ENCODE results near the gene PWWP2B. TPM values are rescaled to one million over a fixed set of nuclear protein-coding genes. Genes with fewer than 3 reads are reported as not detected.

Gene PWWP2B
- polyA plus RNA-seq, 10 donors = 5.1 to 10.6 (median 7.7) TPM

DNA sequence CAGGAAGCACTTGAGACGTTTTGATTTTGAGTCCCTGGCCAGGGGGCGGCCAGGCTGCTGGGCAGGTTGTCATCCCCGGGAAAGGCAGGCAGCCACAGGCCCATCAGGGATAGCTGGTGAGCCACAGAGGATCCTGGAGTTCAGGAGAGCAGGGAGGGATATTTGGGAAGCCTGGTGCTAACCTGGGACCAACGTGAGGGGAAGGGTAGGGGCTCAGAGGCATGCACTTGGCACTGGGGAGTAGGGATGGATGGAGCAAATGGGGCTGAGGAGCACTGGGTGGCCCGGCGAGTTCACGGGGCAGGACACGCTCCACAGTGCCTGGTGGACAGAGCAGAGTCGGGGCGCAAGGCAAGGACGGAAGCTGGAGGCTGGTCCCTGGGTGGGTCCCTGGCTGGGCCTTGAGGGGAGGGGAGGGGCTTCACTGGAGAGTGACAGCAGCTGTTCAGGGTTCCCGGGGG, 34.8 kb upstream of the PWWP2B start:
- no peak for DNase-seq

DNA sequence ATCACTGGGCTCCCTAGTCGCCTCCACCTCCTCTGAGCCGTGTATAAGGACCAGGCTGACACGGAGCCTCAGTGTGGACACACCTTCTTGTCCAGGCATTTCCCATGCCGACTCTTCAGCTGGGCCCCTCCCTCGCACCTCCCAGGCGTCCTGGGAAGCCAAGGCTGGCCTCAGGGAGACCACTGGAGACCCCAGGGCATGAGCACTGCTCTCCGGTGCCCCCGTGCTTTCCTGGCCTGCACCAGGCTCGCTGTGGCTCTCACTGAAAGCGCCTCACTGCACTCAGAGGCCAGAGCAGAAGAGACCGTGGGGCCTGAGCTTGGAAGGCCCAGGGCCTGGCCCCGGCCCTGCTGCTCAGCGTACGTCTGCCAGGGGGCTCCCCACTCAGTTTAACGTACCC, 33.6 kb upstream of the PWWP2B start:
- no peak for DNase-seq

DNA sequence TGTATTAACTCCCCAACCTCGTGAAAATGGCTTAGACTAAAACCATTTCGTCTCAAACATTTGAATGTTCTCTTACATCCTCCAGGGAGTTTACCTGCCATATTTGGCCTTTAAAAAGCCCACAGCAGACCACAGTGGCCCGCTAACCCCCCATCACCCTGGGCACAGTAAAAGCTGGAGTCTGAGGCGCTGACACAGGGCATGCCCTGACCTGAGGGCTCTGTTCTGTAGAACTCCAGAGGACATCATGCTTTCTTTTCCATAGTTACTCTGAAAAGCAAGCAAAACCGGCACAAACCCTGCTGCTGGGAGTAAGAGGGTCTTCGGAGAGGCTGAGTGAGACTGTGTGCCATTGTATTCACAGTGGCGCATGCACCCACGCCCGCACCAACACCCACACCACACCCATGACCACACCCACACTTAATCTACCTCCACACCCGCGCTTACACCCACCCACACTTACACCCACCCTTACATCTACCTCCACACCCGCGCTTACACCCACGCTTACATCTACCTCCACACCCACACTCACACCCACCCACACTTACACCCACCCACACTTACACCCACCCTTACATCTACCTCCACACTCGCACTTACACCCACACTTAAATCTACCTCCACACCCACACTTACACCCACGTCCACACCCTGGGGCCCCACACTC, 32.9 kb upstream of the PWWP2B start:
- DNase-seq = peak in 2 of 3 donors; percentile 14 to 41

DNA sequence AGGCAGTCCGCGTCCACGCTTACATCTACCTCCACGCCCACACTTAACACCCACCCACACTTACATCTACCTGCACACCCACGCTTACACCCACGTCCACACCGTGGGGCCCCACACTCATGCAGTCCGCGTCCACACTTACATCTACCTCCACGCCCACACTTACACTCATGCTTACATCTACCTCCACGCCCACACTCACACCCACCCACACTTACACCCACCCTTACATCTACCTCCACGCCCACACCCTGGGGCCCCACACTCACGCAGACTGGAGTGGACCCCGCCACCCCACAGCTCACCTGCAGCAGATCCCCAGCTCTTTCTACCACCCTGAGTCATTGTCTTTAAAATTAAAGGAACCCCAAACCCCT, 32.4 kb upstream of the PWWP2B start:
- no peak for DNase-seq

DNA sequence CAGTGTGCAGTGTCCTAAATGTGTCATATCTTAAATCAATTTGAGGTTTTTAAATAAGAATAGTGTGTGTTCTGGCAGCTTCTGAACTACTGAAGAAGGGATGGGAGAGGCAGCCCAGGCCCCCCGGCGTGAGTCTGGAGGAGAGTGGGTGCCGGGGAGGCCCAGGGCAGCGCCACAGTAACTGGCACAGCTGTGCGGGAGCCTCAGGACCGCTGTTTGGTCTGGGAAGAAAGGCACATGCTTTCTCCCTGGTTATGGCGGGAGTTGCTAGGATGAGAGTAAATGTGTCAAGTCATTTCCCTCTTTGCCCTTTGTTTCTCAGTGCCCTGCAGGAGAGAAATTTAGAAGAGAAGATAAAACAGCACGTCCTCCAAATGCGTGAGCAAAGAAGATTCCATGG, 31.9 kb upstream of the PWWP2B start:
- DNase-seq = no peak

DNA sequence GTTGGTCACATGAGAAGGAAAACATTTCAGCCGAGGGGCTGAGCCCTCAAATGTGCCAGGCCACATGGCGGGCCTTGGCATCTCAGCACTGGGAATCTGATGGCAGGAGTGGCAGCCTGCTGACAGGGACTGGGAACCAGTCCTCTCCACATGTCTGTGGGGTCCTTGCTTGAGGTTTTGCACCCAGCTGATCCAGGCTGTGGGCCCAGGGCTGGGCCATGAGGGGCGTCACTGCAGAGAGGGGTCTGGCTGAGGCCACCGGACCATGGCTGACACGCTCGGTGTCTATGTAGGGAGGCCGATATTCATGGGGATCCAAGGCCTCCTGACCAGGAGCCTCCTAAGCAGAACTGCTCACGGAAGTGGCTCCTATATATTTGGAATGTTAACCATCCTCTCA, 31.0 kb upstream of the PWWP2B start:
- DNase-seq = no peak

DNA sequence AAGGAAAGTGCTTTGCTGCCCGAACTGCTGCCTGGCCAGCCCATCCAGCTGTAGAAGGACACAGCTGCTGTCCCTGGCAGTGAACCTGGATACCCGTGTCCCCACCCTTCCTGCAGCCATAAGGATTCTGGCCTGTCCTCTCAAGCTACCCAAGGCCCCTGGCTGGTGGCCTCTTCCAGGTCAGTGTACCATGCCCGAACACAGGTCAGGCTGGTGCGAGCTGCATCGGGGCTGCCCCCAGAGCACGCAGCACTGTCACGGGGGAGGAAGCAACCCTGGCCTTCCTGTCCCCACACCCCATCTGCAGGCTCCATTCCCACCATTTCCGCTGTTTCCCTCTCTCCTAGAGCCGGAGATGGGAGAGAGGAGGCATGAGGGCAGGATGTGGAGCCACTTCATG, 30.5 kb upstream of the PWWP2B start:
- no peak for DNase-seq

DNA sequence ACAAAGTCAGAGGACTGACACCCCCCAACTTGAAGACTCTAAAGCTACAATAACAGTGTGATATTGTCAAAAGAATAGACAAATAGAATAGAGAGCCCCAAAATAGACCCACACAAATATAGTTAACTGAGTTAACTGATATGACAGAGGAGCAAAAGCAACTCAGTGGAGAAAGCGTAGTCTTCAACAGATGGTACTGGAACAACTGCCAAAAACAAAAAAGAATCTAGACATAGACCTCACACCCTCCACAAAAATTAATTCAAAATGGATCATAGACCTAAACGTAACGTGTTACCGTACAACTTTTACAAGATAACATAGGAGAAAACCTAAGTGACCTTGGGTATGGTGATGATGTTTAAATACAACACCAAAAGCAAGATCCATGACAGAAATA, 28.6 kb upstream of the PWWP2B start:
- no peak for DNase-seq

DNA sequence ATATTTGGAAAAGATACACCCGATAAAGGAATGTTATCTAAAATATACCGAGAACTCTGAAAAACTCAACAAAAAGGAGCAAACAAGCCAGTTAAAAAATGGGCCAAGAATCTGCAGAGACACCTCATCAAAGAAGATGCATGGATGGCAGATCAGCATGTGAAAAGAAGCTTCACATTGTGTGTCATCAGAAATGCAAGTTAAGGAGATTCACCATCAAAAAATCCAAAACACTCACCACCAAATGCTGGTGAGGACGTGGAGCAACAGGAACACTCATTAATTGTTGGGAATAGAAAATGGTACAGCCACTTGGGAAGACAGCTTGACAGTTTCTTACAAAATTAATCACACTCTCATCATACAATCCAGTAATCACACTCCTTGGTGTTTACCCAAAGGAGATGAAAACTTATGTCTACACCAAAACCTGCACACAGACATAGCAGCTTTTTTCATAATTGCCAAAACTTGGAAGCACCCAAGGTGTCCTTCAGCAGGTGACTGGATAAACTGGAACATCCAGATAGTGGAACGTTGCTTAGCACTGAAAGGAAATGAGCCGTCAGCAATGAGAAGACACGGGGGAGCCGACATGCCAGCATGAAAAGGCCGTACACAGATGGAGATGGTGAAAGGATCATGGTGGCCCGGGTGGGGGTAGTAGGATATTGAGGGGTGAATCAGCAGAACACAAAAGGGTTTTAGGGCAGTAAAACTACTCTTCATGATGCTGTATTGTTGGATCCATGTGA, 27.9 kb upstream of the PWWP2B start:
- peak in 1 of 3 donors; percentile 41 for DNase-seq

DNA sequence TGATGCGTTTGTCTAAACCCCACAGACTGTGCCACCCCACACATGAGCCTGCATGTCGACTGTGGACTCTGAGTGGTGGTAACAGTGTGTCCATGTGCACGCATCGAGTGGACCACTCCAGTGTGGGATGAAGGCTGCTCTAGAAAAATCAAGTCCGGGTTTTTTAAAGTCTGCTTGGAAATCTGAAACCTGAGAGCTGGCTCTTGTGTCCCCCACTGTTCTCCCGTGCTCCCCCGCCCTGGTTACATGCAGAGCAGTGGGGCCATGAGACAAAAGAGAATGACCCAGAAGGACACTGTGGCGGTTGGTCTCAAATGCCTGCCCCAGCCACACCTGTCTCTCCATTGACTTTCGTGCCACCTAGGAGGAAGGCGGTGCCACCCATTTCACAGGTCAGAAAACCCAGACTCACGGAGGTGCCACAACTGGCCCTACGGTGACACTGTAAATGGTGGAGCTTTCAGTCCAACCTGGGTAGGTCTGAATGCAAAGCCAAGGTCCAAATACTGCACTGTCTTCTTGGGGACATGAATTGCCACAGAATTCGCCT, 27.3 kb upstream of the PWWP2B start:
- no peak for DNase-seq

DNA sequence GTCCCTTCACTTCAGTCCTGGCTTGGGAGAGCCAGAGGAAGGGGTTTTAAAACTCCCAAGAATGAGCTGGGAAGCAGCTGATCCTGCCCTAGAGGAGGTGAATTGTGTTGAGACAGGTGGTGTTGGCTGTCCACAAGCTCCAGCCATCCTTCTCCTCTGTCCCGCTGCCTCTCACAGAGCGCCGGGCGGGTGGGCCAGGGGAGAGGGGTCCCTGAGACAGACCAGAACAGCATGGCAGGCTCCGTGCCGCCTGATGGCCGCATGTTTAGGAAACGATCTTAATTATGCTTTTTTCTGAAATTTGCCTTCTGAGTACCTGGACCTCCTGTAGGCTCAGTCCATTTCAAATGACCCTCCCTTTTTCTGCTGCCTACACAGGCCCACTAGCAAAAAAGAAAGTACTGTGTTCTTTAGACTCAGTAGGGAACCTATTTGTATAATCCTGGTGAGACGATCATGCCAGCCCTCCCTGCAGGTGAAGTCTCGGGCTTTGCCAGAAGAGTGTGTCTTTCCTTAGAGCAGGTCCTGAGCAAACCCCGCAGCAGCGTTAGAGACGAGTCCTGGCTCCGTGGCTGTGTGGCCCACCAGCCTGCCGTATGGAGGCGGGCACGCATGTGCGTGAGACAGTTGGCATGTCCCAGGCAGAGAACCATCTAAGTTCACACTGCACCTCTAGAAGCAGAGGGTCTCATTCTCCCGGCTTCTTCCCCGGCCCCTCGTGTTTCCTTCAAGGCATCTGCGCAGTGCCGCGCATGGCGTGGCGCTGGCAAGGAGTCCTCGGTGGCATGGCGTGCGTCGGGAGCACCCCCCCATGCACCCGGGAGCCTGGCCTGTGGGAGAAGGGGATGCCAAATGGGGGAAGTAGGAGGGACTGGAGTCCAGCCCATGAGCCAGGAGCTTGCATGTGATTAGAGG, 26.3 kb upstream of the PWWP2B start:
- DNase-seq = no peak

DNA sequence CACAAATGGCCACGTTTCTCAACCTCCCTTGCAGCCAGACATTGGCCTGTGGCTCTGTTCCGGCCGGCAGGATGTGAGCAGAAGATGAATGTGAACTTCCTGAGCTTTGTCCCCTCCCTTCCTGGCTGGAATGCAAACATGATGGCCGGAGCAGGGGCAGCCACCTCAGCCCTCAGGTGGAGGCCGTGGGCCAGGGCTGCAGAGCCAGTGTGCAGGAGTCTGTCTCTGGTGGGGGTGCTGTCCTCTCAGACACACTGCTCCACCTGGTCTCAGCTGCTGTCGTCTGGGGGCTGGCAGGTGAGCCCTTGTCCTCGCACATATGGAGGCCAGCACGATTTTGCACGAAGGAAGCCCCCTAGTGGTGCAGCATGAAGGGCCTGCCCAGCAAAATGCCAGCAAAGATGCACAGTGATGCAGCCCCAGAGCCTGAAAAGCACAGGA, 25.3 kb upstream of the PWWP2B start:
- no peak for DNase-seq

DNA sequence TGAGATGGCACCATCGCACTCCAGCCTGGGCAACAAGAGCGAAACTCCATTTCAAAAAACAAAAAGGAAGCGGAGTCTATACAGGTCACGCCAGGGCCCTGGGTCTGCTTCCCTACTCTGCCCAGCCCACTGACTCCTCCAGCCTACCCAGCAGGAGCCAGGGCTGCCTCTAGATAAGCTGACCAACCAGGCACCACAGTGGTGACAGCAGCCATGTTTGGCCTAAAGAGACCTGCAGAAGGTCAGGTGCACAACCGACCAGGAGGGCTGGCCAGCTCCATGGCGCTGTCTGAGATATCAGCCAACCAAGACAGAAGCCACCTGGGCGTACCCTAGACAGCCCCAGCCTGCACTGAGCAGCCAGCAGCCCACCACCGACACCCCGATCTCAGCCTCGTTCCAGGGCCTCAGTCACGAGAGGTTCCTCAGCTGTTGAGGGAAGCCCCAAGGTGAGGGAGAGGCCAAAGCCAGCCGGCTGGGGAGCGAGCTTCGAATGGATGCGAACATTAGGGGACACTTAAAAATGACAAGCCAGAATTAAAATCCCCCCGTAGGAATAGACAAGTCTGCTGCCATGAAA, 24.4 kb upstream of the PWWP2B start:
- DNase-seq = no peak

DNA sequence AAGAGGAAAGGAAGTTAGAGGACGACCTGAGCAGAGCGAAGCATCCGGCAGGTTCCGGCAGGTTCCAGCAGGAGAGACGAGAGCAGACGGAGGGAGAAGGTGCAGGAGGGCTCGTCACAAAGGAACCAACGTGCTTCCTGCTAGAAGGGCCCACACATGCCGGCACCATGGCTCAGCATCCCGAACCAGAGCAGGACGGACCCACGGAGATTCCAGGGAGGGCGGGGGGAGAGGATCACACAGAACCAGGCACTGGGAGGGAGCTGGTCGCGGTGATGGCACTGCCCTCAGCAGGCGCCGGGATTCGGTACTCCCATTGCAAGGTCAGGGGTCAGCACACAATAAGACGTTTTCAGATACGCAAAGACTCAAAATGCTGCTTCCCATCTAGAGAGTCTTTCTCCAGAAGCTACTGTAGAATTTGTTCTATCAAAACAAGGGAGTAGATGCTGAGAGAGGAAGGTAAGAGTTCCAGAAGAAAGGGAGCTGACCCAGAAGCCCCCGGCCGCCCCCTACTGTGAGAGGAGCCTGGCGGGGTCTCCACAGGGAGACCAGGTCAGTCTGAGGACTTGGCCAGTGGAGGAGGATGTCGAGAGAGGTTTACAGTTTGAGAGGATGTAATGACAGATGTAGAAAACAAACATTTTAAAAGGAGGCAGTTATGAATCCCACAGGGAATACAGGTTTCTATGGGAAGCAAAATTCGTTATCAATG, 23.6 kb upstream of the PWWP2B start:
- no peak for DNase-seq

DNA sequence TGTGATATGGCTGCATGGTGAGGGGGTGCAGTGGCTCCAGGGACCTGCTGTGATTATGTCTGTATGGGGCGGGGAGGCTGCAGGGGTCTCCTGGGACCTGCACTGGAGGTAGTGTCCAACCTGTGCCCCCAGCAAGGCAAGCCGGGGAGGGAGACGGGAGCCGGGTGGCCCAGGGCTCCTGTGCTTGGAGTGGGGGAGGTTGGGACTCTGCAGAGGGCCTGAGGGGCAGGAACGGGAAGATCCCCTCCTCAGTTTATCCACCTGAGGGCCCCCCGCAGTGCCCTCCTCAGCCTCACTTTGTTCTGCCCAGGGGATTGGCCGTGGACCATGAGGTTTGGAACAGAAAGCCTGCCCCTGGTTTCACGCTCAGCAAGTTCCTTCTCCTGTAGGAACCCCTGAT, 22.8 kb upstream of the PWWP2B start:
- DNase-seq = no peak

DNA sequence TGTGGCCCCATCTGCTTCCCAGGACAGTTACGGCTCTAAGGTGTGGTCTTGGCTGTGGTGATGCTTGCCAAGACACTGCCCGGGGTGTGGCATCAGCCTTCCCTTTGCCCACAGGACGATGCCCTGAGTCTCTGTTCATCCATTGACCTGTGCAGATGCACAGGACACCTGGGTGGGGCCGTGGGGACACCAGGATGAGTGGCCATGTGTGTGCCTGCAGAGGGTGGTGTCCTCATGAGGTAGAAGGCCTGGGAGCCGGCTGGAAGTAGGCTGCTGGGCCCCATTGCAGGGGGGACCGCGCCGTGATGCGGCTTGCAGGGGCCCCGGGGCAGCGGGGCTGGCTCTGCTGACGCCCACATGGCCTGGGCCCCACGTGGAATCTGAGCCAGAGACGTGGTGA, 22.4 kb upstream of the PWWP2B start:
- DNase-seq = no peak

DNA sequence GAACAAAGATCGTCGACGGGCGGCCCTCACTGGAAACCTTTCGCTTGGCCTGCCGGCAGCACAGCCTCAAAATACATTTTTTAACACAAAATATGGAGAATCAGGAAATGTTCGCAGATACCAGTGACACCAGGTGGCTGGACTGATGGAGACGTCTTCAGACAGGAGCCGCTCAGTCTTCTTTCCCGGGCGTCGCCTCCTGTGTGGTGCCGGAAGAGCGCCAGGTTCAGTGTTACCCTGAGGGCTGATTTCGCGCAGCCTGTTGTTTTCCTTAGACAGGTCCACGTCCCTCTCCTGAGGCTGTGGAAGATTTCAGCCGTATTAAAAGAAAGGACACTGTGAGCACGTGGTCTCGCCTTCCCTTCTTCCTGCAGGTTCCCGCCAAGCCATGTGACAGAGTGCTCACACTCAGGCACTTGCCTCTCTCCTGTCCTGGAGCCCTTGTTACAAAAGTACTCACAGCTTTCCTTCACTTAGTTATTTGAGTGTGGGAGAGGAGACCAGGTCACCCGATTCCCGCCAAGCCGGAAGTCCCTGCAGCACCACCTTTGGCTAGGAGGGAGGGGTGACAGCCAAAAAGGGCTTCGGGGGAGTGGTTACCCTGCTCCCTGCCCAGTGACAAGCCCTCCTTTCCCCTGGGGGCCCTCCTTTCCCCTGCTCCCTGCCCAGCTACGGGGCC, 21.7 kb upstream of the PWWP2B start:
- no peak for DNase-seq

DNA sequence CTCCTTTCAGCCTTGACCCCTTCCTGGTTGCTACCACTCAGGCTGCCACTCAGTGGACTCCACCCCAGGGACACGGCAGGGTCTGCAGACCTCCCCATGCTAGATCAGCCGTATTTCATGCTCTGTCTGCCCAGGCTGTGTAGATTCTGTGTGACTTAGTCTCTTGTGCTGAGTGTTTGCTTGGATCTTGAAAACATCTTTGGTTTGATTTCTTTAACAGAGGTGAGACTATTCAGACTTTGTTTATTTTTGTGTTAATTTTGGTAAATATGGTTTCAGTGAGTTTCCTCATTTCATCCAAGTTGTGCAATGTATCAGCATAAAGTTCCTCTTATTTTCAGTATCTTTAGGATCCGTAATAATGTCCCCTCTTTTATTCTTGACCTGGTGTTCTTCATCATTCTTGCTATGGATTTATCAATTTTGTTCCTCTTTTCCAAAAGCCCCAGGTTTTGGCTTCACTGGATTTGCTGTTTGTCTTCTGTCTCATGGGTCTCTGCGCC, 21.2 kb upstream of the PWWP2B start:
- no peak for DNase-seq

DNA sequence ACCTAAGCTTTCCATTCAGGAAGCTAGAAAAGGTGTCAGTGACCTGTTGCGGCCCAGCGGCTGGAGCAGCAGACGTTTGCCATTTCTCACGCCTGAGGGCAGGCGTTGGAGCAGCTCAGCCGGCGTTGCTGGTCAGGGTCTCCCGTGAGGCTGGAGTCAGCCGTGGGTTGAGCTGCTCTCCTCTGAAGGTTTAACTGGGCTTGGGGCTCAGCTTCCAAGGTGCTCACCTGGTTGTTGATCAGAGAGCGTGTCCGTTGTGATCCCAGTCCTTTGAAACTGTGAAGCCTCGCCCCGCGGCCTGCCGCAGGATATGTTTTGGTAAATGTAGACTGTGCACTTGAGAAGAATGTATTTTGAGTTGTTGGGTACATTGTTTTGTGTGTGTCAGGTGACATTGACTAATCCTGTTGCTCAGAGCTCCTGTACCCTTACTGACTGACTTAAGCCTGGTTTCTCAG, 20.6 kb upstream of the PWWP2B start:
- no peak for DNase-seq

DNA sequence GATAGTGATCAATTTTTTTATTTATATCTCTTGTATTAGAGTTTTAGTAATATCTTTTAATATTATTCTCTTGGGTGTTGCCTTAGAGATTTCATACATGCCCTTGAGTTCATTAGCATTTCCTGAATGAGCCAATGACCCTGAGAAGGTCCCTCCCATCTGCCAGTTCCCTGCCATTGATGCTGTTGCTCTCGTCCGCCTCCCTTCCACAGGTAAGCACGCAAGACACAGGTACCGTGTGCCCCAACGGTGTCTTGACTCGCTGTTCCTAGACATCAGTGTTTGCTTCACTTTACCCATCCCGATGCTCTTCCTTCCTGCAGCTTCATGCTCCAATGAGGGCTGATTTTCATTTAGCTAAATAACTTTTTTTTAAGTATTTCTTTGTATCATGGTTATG, 19.7 kb upstream of the PWWP2B start:
- no peak for DNase-seq
